Spleen (tissue), 11 donors: ENCODE results near the gene CATSPERB. TPM values are rescaled to one million over a fixed set of nuclear protein-coding genes. Genes with fewer than 3 reads are reported as not detected.

Experiments
- DNase-seq: peaks from one replicate; pipeline ENCODE4 v3.0.0-alpha.2; 2020
- H3K27ac ChIP-seq, 8 donors: fragments of 200-600 bp; sonication (generic) in 7 of 8; 1 replicate in 4 of 8; 2 replicates in 4 of 8; pipeline versions ENCODE4 v1.5.0 to v1.8.0; 2016 to 2021; ENCODE audit warnings: inconsistent platforms in 4 of 8, mild to moderate bottlenecking in 4 of 8, moderate library complexity in 1 of 8
- H3K27me3 ChIP-seq, 7 donors: fragments of 200-600 bp; sonication (generic) in 6 of 7; replicated peaks in 1 of 7; 1 replicate in 4 of 7; 2 replicates in 3 of 7; pipeline versions ENCODE4 v1.5.0 to v1.8.0; 2016 to 2021; ENCODE audit warnings: inconsistent platforms in 3 of 7, mild to moderate bottlenecking in 1 of 7
- H3K36me3 ChIP-seq, 6 donors: fragments of 200-600 bp; sonication (generic) in 5 of 6; 1 replicate in 4 of 6; 2 replicates in 2 of 6; pipeline versions ENCODE4 v1.5.0 to v1.8.0; 2016 to 2021; ENCODE audit warnings: inconsistent platforms in 2 of 6
- H3K4me1 ChIP-seq, 6 donors: fragments of 200-600 bp; sonication (generic) in 5 of 6; 1 replicate in 3 of 6; 2 replicates in 3 of 6; pipeline versions ENCODE4 v1.5.0 to v1.8.0; 2016 to 2021; ENCODE audit warnings: inconsistent platforms in 3 of 6
- H3K4me3 ChIP-seq, 8 donors: fragments of 200-600 bp; sonication (generic) in 7 of 8; 1 replicate in 4 of 8; 2 replicates in 4 of 8; pipeline versions ENCODE4 v1.5.0 to v1.8.0; 2016 to 2021; ENCODE audit warnings: inconsistent platforms in 4 of 8, mild to moderate bottlenecking in 4 of 8, moderate library complexity in 2 of 8
- H3K9me3 ChIP-seq, 8 donors: fragments of 200-600 bp; sonication (generic) in 7 of 8; 1 replicate in 4 of 8; 2 replicates in 4 of 8; pipeline versions ENCODE4 v1.5.0 to v1.8.0; 2016 to 2021; ENCODE audit warnings: inconsistent platforms in 4 of 8
- POLR2A ChIP-seq, 3 donors: fragments of 450-650 bp; IDR thresholded peaks; one replicate each; pipeline ENCODE4 v1.5.1; 2017; ENCODE audit warnings: antibody characterized with exemption in 3 of 3, mild to moderate bottlenecking in 1 of 3
- POLR2AphosphoS5 ChIP-seq, 3 donors: sonication (generic); formaldehyde crosslinking; IDR thresholded peaks; one replicate each; pipeline ENCODE4 v1.5.1; 2017; ENCODE audit warnings: antibody characterized with exemption in 3 of 3
- WGBS, 5 donors: extraction: QIAGEN DNeasy Blood & Tissue Kit in 3 of 5; methylation state at CpG; one replicate each; pipeline versions ENCODE4 v1.1.5 to v1.1.7; 2013 to 2018; 5-methylcytosine and 5-hydroxymethylcytosine counted together
- intact Hi-C: fragments of 100-400 bp; cut with DNase I; formaldehyde crosslinking; loops from one replicate; pipeline ENCODE4 v1.15.0; 2023; ENCODE audit warnings: low total_unique reads
- polyA plus RNA-seq, 3 donors: library from polyadenylated mRNA; stranded (reverse); fragments of 200-250 nt; gene quantifications; one replicate each; pipeline ENCODE4 v1.2.1, GENCODE V29; 2013
- total RNA-seq, 7 donors: library from RNA; depleted of rRNA in 3 of 7; stranded (reverse); fragments of >200 nt in 3 of 7; fragmentation: NEBNext Ultra II Directional in 4 of 7; extraction: Animal tissue kit (Norgen Biotek cat#: 25700) in 4 of 7; gene quantifications; one replicate each; pipeline versions ENCODE4 v1.1.0 to v1.2.1, GENCODE V29; 2016 to 2021
- TF ChIP-seq, protein P1 (sequence below), 11 experiments: fragments of 200-600 bp in 7 of 11; fragments of 450-650 bp in 4 of 11; sonication (generic) in 4 of 11; IDR thresholded peaks in 8 of 11; conservative IDR thresholded peaks in 3 of 11; 1 replicate in 7 of 11; 2 replicates in 4 of 11; pipeline versions ENCODE4 v1.4.0 to v1.8.0; 2016 to 2021; ENCODE audit warnings: antibody characterized with exemption in 11 of 11, inconsistent platforms in 4 of 11, mild to moderate bottlenecking in 1 of 11
- donor health status: healthy with polysubstance abuse.
- donor health status: DM: no; HTN: no; CAD: no; lungs with moderate emphysema.
- donor health status: DM: no; HTN: no; CAD: no.
- donor health status: Bipolar disorder and iron deficiency.
- donor health status: healthy.
- donor health status: DM: no; HTN: no; CAD: no.
- donor health status: DM: yes; HTN: yes; CAD: no.

The CATSPERB gene
- total and polyA plus RNA-seq, 10 donors, result 0.10 to 6.8 (median 1.9) TPM

DNA sequence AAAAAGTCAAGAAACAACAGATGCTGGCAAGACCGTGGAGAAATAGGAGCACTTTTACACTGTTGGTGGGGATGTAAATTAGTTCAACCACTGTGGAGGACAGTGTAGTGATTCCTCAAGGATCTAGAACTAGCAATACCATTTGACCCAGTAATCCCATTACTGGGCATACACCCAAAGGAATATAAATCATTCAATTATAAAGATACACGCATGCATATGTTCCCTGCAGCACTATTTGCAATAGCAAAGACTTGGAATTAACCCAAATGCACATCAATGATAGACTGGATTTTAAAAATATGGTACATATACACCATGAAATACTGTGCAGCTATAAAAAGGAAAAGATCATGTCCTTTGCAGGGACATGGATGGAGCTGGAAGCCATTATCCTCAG lies 18.0 kb upstream of the CATSPERB start:
- Histone ChIP-seq H3K4me1 (no peaks in the 10 kb centered on the region), H3K36me3 (no peaks in the 10 kb centered on the region), H3K9me3 (no peaks in the 10 kb centered on the region), H3K27me3 (no peaks in the 10 kb centered on the region), H3K4me3 (no peak overlapping the region), H3K27ac (no peak overlapping the region)
- intact Hi-C loops, result no loop called here
- TF ChIP-seq, protein P1, sequence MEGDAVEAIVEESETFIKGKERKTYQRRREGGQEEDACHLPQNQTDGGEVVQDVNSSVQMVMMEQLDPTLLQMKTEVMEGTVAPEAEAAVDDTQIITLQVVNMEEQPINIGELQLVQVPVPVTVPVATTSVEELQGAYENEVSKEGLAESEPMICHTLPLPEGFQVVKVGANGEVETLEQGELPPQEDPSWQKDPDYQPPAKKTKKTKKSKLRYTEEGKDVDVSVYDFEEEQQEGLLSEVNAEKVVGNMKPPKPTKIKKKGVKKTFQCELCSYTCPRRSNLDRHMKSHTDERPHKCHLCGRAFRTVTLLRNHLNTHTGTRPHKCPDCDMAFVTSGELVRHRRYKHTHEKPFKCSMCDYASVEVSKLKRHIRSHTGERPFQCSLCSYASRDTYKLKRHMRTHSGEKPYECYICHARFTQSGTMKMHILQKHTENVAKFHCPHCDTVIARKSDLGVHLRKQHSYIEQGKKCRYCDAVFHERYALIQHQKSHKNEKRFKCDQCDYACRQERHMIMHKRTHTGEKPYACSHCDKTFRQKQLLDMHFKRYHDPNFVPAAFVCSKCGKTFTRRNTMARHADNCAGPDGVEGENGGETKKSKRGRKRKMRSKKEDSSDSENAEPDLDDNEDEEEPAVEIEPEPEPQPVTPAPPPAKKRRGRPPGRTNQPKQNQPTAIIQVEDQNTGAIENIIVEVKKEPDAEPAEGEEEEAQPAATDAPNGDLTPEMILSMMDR (IDR thresholded peaks at IDR 0.05 in 8 of 11, conservative IDR thresholded peaks at IDR 0.05 in 3 of 11), result no peak
- TF ChIP-seq POLR2A (IDR thresholded peaks at IDR 0.05), result no peak
- TF ChIP-seq POLR2AphosphoS5 (IDR thresholded peaks at IDR 0.05), result no peak
- DNase-seq, result no peak
- 69 to 95% (median 79%) methylated on average over 2 of the region's 2 CpGs for WGBS, 5 donors

DNA sequence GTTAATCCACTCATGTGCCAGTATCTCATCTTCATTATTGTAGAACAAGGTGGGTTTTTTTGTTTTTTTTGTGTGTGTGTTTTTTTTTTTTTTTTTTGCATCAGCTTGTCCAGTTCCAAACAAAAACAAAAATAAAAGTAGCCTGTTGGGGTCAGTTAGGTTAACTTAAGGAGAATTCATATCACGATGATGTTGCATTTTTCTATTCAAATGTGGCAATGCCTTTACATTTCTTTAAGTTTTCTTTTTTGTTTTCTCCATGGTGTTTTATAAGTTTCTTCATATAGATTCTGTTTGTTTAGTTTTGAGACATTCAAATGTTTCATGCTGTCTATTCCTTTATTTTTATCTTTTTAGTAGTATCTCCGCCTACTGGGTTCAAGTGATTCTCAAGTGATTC lies 16.2 kb upstream of the CATSPERB start:
- no peaks in the 10 kb centered on the region for H3K27me3 ChIP-seq
- no peak for DNase-seq
- H3K4me1 ChIP-seq, result no peaks in the 10 kb centered on the region
- H3K9me3 ChIP-seq, result no peaks in the 10 kb centered on the region
- intact Hi-C loops, result no loop called here
- TF ChIP-seq, protein P1 (IDR thresholded peaks at IDR 0.05 in 8 of 11, conservative IDR thresholded peaks at IDR 0.05 in 3 of 11), result no peak
- TF ChIP-seq POLR2AphosphoS5 (IDR thresholded peaks at IDR 0.05) (no peak), POLR2A (IDR thresholded peaks at IDR 0.05) (no peak)
- H3K4me3 ChIP-seq, result no peak overlapping the region
- no peaks in the 10 kb centered on the region for H3K36me3 ChIP-seq
- 95 to 96% (median 96%) methylated on average over 2 of the region's 2 CpGs for WGBS, 5 donors
- H3K27ac ChIP-seq, result no peak overlapping the region

DNA sequence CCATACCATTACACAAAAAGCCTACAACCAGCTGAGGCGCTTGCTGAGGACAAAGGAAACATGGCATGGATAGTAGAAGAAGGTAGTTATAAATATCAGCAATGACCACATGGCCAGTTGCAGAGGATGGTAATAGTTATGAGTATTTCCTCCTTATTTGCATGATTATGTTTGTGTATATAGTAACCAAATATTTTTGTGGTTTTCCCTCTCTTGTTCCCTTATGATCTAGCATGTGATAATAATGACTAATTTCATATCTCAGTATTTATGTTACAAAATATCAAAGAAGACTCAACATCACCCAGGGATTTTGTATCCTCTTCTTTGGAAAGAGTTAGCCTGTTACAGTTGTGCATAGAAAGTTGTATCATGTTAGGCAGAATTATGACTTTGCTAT lies 13.5 kb upstream of the CATSPERB start:
- intact Hi-C loops, result no loop called here
- DNase-seq, result no peak
- no peak for TF ChIP-seq POLR2A (IDR thresholded peaks at IDR 0.05)

DNA sequence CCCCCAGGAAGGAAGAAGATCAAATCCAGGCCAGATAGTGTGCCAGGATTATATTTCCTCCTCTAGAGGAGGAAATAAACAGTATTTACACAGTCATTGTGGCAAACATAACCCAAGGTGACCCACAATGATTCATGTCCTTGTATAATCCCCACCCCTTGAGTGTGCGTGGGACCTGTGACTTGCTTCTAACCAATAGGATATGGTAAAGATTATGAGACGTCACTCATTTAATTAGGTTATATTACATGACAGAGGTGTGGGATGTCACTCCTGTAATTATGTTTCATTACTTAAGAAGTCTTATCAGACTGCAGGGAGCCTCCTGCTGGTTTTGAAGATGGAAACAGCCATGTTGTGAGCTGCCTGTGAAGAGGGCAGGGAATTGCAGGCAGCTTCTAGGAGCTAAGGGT lies 12.2 kb upstream of the CATSPERB start:
- Histone ChIP-seq H3K9me3 (no peaks in the 10 kb centered on the region), H3K36me3 (no peaks in the 10 kb centered on the region), H3K4me3 (no peak overlapping the region), H3K27ac (no peak overlapping the region), H3K4me1 (no peaks in the 10 kb centered on the region), H3K27me3 (no peaks in the 10 kb centered on the region)
- intact Hi-C loops, result no loop called here
- 68 to 83% (median 75%) methylated on average over 2 of the region's 2 CpGs for WGBS, 5 donors
- DNase-seq, result no peak
- TF ChIP-seq POLR2A (IDR thresholded peaks at IDR 0.05) (no peak), POLR2AphosphoS5 (IDR thresholded peaks at IDR 0.05) (no peak)
- TF ChIP-seq, protein P1 (IDR thresholded peaks at IDR 0.05 in 8 of 11, conservative IDR thresholded peaks at IDR 0.05 in 3 of 11), result no peak

More for the DNA sequence above, 13.5 kb upstream of the CATSPERB start:
- H3K36me3 ChIP-seq, result no peaks in the 10 kb centered on the region
- WGBS, 5 donors, result 87 to 100% (median 91%) methylated on average over 1 of the region's 1 CpG
- no peak overlapping the region for H3K4me3 ChIP-seq
- H3K27ac ChIP-seq, result no peak overlapping the region
- H3K27me3 ChIP-seq, result no peaks in the 10 kb centered on the region
- no peaks in the 10 kb centered on the region for H3K9me3 ChIP-seq
- H3K4me1 ChIP-seq, result no peaks in the 10 kb centered on the region

DNA sequence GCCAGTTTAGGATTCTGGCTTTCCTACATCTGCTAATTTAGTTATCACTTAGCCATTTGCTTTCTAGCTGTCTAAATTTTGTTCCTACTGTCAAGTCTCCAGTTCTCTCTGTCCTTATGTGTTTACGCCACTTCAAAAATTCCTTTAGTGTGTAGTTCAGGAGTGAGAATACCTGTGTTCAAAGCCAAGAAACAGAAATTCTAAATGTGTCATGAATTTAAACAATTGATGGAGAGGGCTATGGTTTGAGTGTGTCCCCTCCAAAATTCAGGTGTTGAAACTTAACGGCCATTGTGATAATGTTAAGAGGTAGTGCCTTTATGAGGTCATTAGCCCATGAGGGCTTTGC lies 11.4 kb upstream of the CATSPERB start:
- no peak overlapping the region for H3K27ac ChIP-seq
- H3K4me1 ChIP-seq, result no peaks in the 10 kb centered on the region
- WGBS, 5 donors, result 88 to 94% (median 94%) methylated on average over 2 of the region's 2 CpGs
- H3K36me3 ChIP-seq, result no peaks in the 10 kb centered on the region
- no peaks in the 10 kb centered on the region for H3K27me3 ChIP-seq
- TF ChIP-seq, protein P1 (IDR thresholded peaks at IDR 0.05 in 8 of 11, conservative IDR thresholded peaks at IDR 0.05 in 3 of 11), result no peak
- no peak for TF ChIP-seq POLR2AphosphoS5 (IDR thresholded peaks at IDR 0.05)
- TF ChIP-seq POLR2A (IDR thresholded peaks at IDR 0.05), result no peak
- intact Hi-C loops, result no loop called here
- DNase-seq, result no peak
- H3K9me3 ChIP-seq, result no peaks in the 10 kb centered on the region
- H3K4me3 ChIP-seq, result no peak overlapping the region
